B cell (primary cell): ENCODE results near the gene ERBB4.

Source experiments
- CTCF ChIP-seq: fragments of 200-600 bp; IDR thresholded peaks from one replicate; pipeline ENCODE4 v1.8.0; 2022; ENCODE audit warnings: antibody characterized with exemption, mild to moderate bottlenecking
- EZH2 ChIP-seq: IDR thresholded peaks from 2 replicates; pipeline ENCODE4 v1.6.1; 2012; ENCODE audit warnings: borderline replicate concordance, low read depth, mild to moderate bottlenecking, moderate library complexity, low read length; ENCODE audit not compliant: insufficient read depth, poor library complexity, severe bottlenecking

- TF ChIP-seq CTCF (no peak), EZH2 (no peak)
Measured at GRCh38 chr2:211503198-211503597, 1035.4 kb downstream of the ERBB4 start.
